CD4-positive, alpha-beta T cell (primary cell): ENCODE measurements around the gene MAGEA8. TPM values are rescaled to one million over a fixed set of nuclear protein-coding genes. Genes with fewer than 3 reads are reported as not detected.

Experiments used
- ATAC-seq: fragments of 200-7000 bp; cut with Tn5 transposase; one replicate; pipeline ENCODE4 v1.10.0; 2022; ENCODE audit warnings: mild to moderate bottlenecking; ENCODE audit not compliant: poor library complexity
- CTCF ChIA-PET: fragments of 350-600 bp; sonication (Branson Sonifier 250); formaldehyde crosslinking; loops from one replicate; lab custom pipeline; 2021; ENCODE audit warnings: antibody characterized with exemption, inconsistent platforms; lab: Charles Lee
- POLR2A ChIA-PET: fragments of 350-600 bp; sonication (Branson Sonifier 250); formaldehyde crosslinking; loops from one replicate; lab custom pipeline; 2021; ENCODE audit warnings: antibody characterized with exemption, inconsistent platforms; lab: Charles Lee
- DNase-seq, 14 experiments: peaks; one replicate each; pipeline ENCODE4 v3.0.0-alpha.2; 2013 to 2020; ENCODE audit warnings: mixed read lengths in 2 of 14
- H3K27ac ChIP-seq, 2 donors: one replicate each; pipeline versions ENCODE4 v1.5.1 to v1.7.0; 2013; ENCODE audit warnings: low read length in 2 of 2, low read depth in 1 of 2, mild to moderate bottlenecking in 1 of 2
- H3K27me3 ChIP-seq, 2 experiments: 1 replicate in 1 of 2; 2 replicates in 1 of 2; pipeline versions ENCODE4 v1.6.1 to v1.7.0; 2013; ENCODE audit warnings: low read length in 2 of 2, control low read depth in 1 of 2, mild to moderate bottlenecking in 1 of 2, moderate library complexity in 1 of 2; ENCODE audit not compliant: insufficient read depth in 2 of 2, control insufficient read depth in 1 of 2
- H3K36me3 ChIP-seq: one replicate; pipeline ENCODE4 v1.6.1; 2013; ENCODE audit warnings: low read length, control low read depth; ENCODE audit not compliant: insufficient read depth
- H3K4me1 ChIP-seq: one replicate; pipeline ENCODE4 v1.6.1; 2013; ENCODE audit warnings: low read length, control low read depth; ENCODE audit not compliant: insufficient read depth
- H3K4me3 ChIP-seq: one replicate; pipeline ENCODE4 v1.5.1; 2013; ENCODE audit warnings: mild to moderate bottlenecking, low read length, moderate library complexity
- H3K9me3 ChIP-seq, 2 experiments: 1 replicate in 1 of 2; 2 replicates in 1 of 2; pipeline versions ENCODE4 v1.6.1 to v1.7.0; 2013; ENCODE audit warnings: low read length in 2 of 2, mild to moderate bottlenecking in 2 of 2, control low read depth in 1 of 2, moderate library complexity in 1 of 2; ENCODE audit not compliant: control insufficient read depth in 1 of 2, insufficient read depth in 1 of 2
- H3K27ac Mint-ChIP-seq: one replicate; pipeline ENCODE4 v1.8.0; 2020; ENCODE audit warnings: mixed read lengths
- H3K27me3 Mint-ChIP-seq: one replicate; pipeline ENCODE4 v1.8.0; 2021; ENCODE audit warnings: mixed read lengths
- H3K36me3 Mint-ChIP-seq: one replicate; pipeline ENCODE4 v1.8.0; 2021; ENCODE audit warnings: low read depth, mixed read lengths
- H3K4me1 Mint-ChIP-seq: one replicate; pipeline ENCODE4 v1.8.0; 2021; ENCODE audit warnings: low read depth, mixed read lengths
- H3K4me3 Mint-ChIP-seq: one replicate; pipeline ENCODE4 v1.8.0; 2020; ENCODE audit warnings: mild to moderate bottlenecking, mixed read lengths
- H3K9me3 Mint-ChIP-seq: one replicate; pipeline ENCODE4 v1.8.0; 2020; ENCODE audit warnings: mixed read lengths
- CTCF ChIP-seq: fragments of 200-600 bp; IDR thresholded peaks from one replicate; pipeline ENCODE4 v1.8.0; 2022; ENCODE audit warnings: antibody characterized with exemption, mild to moderate bottlenecking
- intact Hi-C, 2 experiments: fragments of 100-400 bp; cut with DNase I in 1 of 2; cut with micrococcal nuclease in 1 of 2; formaldehyde crosslinking; loops; one replicate each; pipeline versions ENCODE4 v1.15.1 to v1.9.0; 2023 to 2025; cut with DNase I, micrococcal nuclease
- total RNA-seq, 174 experiments: library from RNA in 2 of 174; stranded (reverse) in 2 of 174; gene quantifications; one replicate each; pipeline ENCODE4 v1.2.3 and lab custom pipeline; 2021 to 2026

MAGEA8 gene
- total RNA-seq, 2 experiments from 2014 or later: not detected

GRCh38 chrX:149858592-149858991, 22.4 kb upstream of the MAGEA8 start:
- peak in 2 of 14 experiments; percentile 7 to 45 for DNase-seq
- no peak overlapping the region for H3K27ac ChIP-seq
- Mint-ChIP-seq H3K4me3 (no peak overlapping the region), H3K27ac (no peak overlapping the region), H3K36me3 (no peaks in the 10 kb centered on the region), H3K9me3 (peaks cover 4% of the 10 kb centered on the region), H3K27me3 (no peaks in the 10 kb centered on the region), H3K4me1 (no peaks in the 10 kb centered on the region)
- CTCF ChIA-PET: no interaction called here
- TF ChIP-seq CTCF: no peak
- no peaks in the 10 kb centered on the region for H3K36me3 ChIP-seq
- peaks cover 0 to 9% of the 10 kb centered on the region in 2 experiments for H3K9me3 ChIP-seq
- intact Hi-C loops: no loop called here
- POLR2A ChIA-PET: no interaction called here
- H3K4me1 ChIP-seq: no peaks in the 10 kb centered on the region
- ATAC-seq: no peak
- no peaks in the 10 kb centered on the region for H3K27me3 ChIP-seq
- no peak overlapping the region for H3K4me3 ChIP-seq

GRCh38 chrX:149860445-149860844, 20.5 kb upstream of the MAGEA8 start:
- H3K36me3 Mint-ChIP-seq: no peaks in the 10 kb centered on the region
- POLR2A ChIA-PET: no interaction called here
- no peak for ATAC-seq

GRCh38 chrX:149865390-149865789, 15.6 kb upstream of the MAGEA8 start:
- intact Hi-C loops: no loop called here
- POLR2A ChIA-PET: no interaction called here

More at GRCh38 chrX:149860445-149860844, 20.5 kb upstream of the MAGEA8 start:
- peaks cover 4% of the 10 kb centered on the region for H3K9me3 Mint-ChIP-seq
- H3K27me3 Mint-ChIP-seq: no peaks in the 10 kb centered on the region
- no peak for DNase-seq
- no peaks in the 10 kb centered on the region for H3K4me1 ChIP-seq
- CTCF ChIA-PET: no interaction called here
- no peak for TF ChIP-seq CTCF
- H3K36me3 ChIP-seq: no peaks in the 10 kb centered on the region
- H3K27ac ChIP-seq: no peak overlapping the region
- no peaks in the 10 kb centered on the region for H3K4me1 Mint-ChIP-seq
- H3K27me3 ChIP-seq: no peaks in the 10 kb centered on the region
- H3K27ac Mint-ChIP-seq: no peak overlapping the region
- peaks cover 0 to 9% of the 10 kb centered on the region in 2 experiments for H3K9me3 ChIP-seq
- intact Hi-C loops: no loop called here
- no peak overlapping the region for H3K4me3 ChIP-seq
- no peak overlapping the region for H3K4me3 Mint-ChIP-seq

More at GRCh38 chrX:149865390-149865789, 15.6 kb upstream of the MAGEA8 start:
- Mint-ChIP-seq H3K9me3 (peaks cover 2% of the 10 kb centered on the region), H3K4me3 (no peak overlapping the region), H3K27ac (no peak overlapping the region), H3K4me1 (no peaks in the 10 kb centered on the region), H3K27me3 (no peaks in the 10 kb centered on the region), H3K36me3 (no peaks in the 10 kb centered on the region)
- no peaks in the 10 kb centered on the region for H3K36me3 ChIP-seq
- CTCF ChIA-PET: no interaction called here
- no peaks in the 10 kb centered on the region for H3K4me1 ChIP-seq
- H3K9me3 ChIP-seq: no peaks in the 10 kb centered on the region
- no peak overlapping the region for H3K27ac ChIP-seq
- no peak overlapping the region for H3K4me3 ChIP-seq
- no peak for TF ChIP-seq CTCF
- no peak for ATAC-seq
- no peak for DNase-seq
- H3K27me3 ChIP-seq: no peaks in the 10 kb centered on the region
